ENCODE measurements around the gene PAK6.

PAK6 gene

GRCh38 chr15:40217166-40217824 lies 21.6 kb upstream of the PAK6 start:
- no peaks in the 10 kb centered on the region for H4K20me1 ChIP-seq (ENCODE audit: insufficient read depth, low read length)
- no peaks in the 10 kb centered on the region for H3K79me2 ChIP-seq (ENCODE audit: insufficient read depth, low read length)
- H3F3A ChIP-seq (ENCODE audit: insufficient read depth, low read length) = no peaks in the 10 kb centered on the region
- no peak overlapping the region for H3K27ac ChIP-seq (ENCODE audit: low read depth, low read length, poor library complexity, severe bottlenecking)
- no peaks in the 10 kb centered on the region for H3K27me3 ChIP-seq (ENCODE audit: insufficient read depth, low read length)
- H3K4me1 ChIP-seq (ENCODE audit: insufficient read depth, low read length, severe bottlenecking) = no peaks in the 10 kb centered on the region
- no peak overlapping the region for H2AFZ ChIP-seq (ENCODE audit: low read length)
- H3K36me3 ChIP-seq (ENCODE audit: insufficient read depth, low read length) = peaks cover 91% of the 10 kb centered on the region
- H3K9ac ChIP-seq (ENCODE audit: low read length) = no peak overlapping the region
- H3K4me2 ChIP-seq (ENCODE audit: low read length) = no peak overlapping the region
- H3K9me3 ChIP-seq (ENCODE audit: low read length) = no peaks in the 10 kb centered on the region
- TF ChIP-seq EZH2 (IDR thresholded peaks at IDR 0.05; ENCODE audit: borderline replicate concordance, low read length) (no peak), CTCF (IDR thresholded peaks at IDR 0.05; ENCODE audit: low read length) (peak; percentile 84)
- H3K9me2 ChIP-seq (ENCODE audit: low read depth, low read length) = no peaks in the 10 kb centered on the region
- no peak overlapping the region for H3K4me3 ChIP-seq (ENCODE audit: low read depth, low read length, poor library complexity, severe bottlenecking)

- no peaks in the 10 kb centered on the region for H3F3A ChIP-seq (ENCODE audit: insufficient read depth, low read length)
- H3K27me3 ChIP-seq (ENCODE audit: insufficient read depth, low read length) = no peaks in the 10 kb centered on the region
- peaks cover 91% of the 10 kb centered on the region for H3K36me3 ChIP-seq (ENCODE audit: insufficient read depth, low read length)
- H2AFZ ChIP-seq (ENCODE audit: low read length) = no peak overlapping the region
- no peaks in the 10 kb centered on the region for H3K79me2 ChIP-seq (ENCODE audit: insufficient read depth, low read length)
- no peaks in the 10 kb centered on the region for H3K4me1 ChIP-seq (ENCODE audit: insufficient read depth, low read length, severe bottlenecking)
- no peaks in the 10 kb centered on the region for H3K9me3 ChIP-seq (ENCODE audit: low read length)
- H3K4me2 ChIP-seq (ENCODE audit: low read length) = no peak overlapping the region
- TF ChIP-seq EZH2 (IDR thresholded peaks at IDR 0.05; ENCODE audit: borderline replicate concordance, low read length) = no peak
- no peak for TF ChIP-seq CTCF (IDR thresholded peaks at IDR 0.05; ENCODE audit: low read length)
- no peaks in the 10 kb centered on the region for H4K20me1 ChIP-seq (ENCODE audit: insufficient read depth, low read length)
- no peak overlapping the region for H3K9ac ChIP-seq (ENCODE audit: low read length)
- no peaks in the 10 kb centered on the region for H3K9me2 ChIP-seq (ENCODE audit: low read depth, low read length)
- no peak overlapping the region for H3K27ac ChIP-seq (ENCODE audit: low read depth, low read length, poor library complexity, severe bottlenecking)
- no peak overlapping the region for H3K4me3 ChIP-seq (ENCODE audit: low read depth, low read length, poor library complexity, severe bottlenecking)
These were observed 19.1 kb upstream of the PAK6 start for GRCh38 chr15:40219801-40220200.

GRCh38 chr15:40222131-40222530 lies 16.7 kb upstream of the PAK6 start:
- Histone ChIP-seq H3K4me1 (ENCODE audit: insufficient read depth, low read length, severe bottlenecking) (no peaks in the 10 kb centered on the region), H2AFZ (ENCODE audit: low read length) (no peak overlapping the region), H3K9me2 (ENCODE audit: low read depth, low read length) (no peaks in the 10 kb centered on the region), H3K79me2 (ENCODE audit: insufficient read depth, low read length) (no peaks in the 10 kb centered on the region), H3F3A (ENCODE audit: insufficient read depth, low read length) (no peaks in the 10 kb centered on the region), H3K9ac (ENCODE audit: low read length) (no peak overlapping the region), H3K27me3 (ENCODE audit: insufficient read depth, low read length) (no peaks in the 10 kb centered on the region), H4K20me1 (ENCODE audit: insufficient read depth, low read length) (no peaks in the 10 kb centered on the region), H3K4me2 (ENCODE audit: low read length) (no peak overlapping the region), H3K27ac (ENCODE audit: low read depth, low read length, poor library complexity, severe bottlenecking) (no peak overlapping the region), H3K36me3 (ENCODE audit: insufficient read depth, low read length) (peaks cover 97% of the 10 kb centered on the region), H3K9me3 (ENCODE audit: low read length) (no peaks in the 10 kb centered on the region), H3K4me3 (ENCODE audit: low read depth, low read length, poor library complexity, severe bottlenecking) (no peak overlapping the region)
- no peak for TF ChIP-seq EZH2 (IDR thresholded peaks at IDR 0.05; ENCODE audit: borderline replicate concordance, low read length)
- no peak for TF ChIP-seq CTCF (IDR thresholded peaks at IDR 0.05; ENCODE audit: low read length)

Measured in OCI-LY1 (cell line).